GM06990 (cell line): ENCODE measurements around the gene SPATA9.
"Not testable (repeated sequence)": the region's sequence is repeated elsewhere in the genome, so short reads cannot be mapped to it uniquely, and the experiment has no call there.

ENCODE experiments used
- DNase-seq: peaks from one replicate; pipeline ENCODE4 v3.0.0-alpha.2; 2011; ENCODE audit not compliant: insufficient read length; ENCODE audit errors: extremely low read depth
- H3K27me3 ChIP-seq: replicated peaks from 2 replicates; pipeline ENCODE4 v1.6.0; 2011; ENCODE audit warnings: low read length; ENCODE audit not compliant: control insufficient read depth, insufficient read depth
- H3K36me3 ChIP-seq: 2 replicates; pipeline ENCODE4 v1.5.1; 2011; ENCODE audit warnings: low read length; ENCODE audit not compliant: control insufficient read depth, insufficient read depth
- H3K4me3 ChIP-seq: replicated peaks from 2 replicates; pipeline ENCODE4 v1.5.1; 2011; ENCODE audit warnings: low read depth, mild to moderate bottlenecking, control low read depth, low read length
- CTCF ChIP-seq: IDR thresholded peaks from 2 replicates; pipeline ENCODE4 v1.5.1; 2011; ENCODE audit warnings: low read length, control low read depth, mild to moderate bottlenecking, inconsistent platforms; ENCODE audit not compliant: insufficient read depth, poor library complexity, severe bottlenecking

Gene SPATA9

DNA sequence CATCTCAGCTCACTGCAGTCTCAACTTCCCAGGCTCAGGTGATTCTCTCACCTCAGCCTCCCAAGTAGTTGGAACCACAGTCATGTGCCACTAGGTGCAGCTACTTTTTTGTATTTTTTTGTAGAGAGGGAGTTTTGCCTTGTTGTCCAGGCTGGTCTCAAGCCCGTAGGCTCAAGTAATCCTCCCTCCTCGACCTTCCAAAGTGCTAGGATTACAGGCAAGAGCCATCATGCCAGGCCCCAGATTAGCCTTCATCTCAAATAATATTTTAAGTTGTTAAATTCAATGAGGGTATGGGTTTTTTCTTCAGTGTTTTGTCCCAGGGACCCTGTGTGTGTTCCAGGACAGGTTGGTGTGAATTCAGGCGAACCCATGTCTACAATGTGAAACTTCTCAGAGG is 48.7 kb downstream of the SPATA9 start:
- H3K36me3 ChIP-seq: no peaks in the 10 kb centered on the region
- TF ChIP-seq CTCF: no peak
- no peak overlapping the region for H3K4me3 ChIP-seq
- H3K27me3 ChIP-seq: no peaks in the 10 kb centered on the region
- no peak for DNase-seq

DNA sequence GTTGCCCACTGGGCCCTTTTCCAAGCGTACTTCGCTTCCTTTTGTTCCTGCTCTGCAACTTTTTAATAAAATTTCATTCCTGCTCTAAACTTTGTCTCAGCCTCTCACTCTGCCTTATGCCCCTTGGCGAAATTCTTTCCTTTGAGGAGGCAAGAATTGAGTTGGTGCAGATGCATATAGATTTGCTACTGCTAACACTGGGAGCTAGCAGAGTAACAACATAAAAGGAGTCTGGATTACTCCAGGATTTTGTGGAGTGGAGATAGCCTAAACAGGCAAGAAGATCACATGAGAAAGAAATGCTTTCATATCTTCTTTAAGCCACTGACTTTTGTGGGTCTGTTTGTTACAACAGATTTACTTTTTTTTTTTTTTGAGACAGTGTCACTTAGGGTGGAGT is 49.1 kb downstream of the SPATA9 start:
- Histone ChIP-seq H3K36me3 (no peaks in the 10 kb centered on the region), H3K4me3 (no peak overlapping the region), H3K27me3 (no peaks in the 10 kb centered on the region)
- DNase-seq: no peak
- TF ChIP-seq CTCF: no peak

DNA sequence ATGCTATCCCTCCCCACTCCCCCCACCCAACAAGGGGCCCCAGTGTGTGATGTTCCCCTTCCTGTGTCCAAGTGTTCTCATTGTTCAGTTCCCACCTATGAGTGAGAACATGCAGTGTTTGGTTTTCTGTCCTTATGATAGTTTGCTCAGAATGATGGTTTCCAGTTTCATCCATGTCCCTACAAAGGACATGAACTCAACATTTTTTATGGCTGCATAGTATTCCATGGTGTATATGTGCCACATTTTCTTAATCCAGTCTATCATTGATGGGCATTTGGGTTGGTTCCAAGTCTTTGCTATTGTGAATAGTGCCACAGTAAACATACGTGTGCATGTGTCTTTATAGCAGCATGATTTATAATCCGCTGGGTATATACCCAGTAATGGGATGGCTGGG is 49.8 kb downstream of the SPATA9 start:
- H3K36me3 ChIP-seq, DNase-seq, H3K27me3 ChIP-seq, H3K4me3 ChIP-seq: not testable (repeated sequence)

- TF ChIP-seq CTCF: no peak
- Histone ChIP-seq H3K4me3 (no peak overlapping the region), H3K27me3 (no peaks in the 10 kb centered on the region), H3K36me3 (no peaks in the 10 kb centered on the region)
- peak; percentile 48 for DNase-seq
Measured at GRCh38 chr5:95631991-95632675, 50.7 kb downstream of the SPATA9 start.

DNA sequence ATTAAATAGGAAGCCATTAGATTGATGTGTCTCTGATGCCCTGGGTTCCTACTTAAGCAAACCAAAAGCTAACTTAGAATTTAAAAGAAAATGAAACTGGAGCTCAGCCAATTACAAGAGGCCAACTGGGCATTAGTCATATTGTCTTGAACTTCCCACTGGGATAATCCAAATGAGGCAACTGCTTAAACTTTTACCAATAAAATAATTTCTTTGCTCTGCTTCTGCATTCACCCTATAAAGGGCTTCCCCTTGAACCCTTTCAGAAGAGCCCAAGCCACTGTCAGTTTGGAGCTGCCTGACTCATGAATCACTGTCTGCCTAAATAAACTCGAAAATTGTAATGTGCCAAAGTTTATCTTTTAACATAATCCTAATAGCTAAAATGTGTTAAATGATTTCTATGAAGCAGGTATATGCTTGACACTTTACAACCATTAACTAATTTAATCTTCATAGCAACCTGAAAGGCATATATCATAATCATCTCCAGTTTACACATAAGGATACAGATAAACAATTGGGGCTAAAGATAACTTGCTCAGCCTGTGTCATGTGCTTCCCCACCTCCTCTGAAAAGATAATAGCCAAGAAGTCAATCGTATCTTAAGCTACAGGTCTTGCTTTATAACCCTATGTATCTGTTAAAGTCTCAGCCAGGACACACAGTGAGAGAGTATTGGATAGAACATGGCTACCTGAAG is 51.4 kb downstream of the SPATA9 start:
- Histone ChIP-seq H3K4me3 (no peak overlapping the region), H3K27me3 (no peaks in the 10 kb centered on the region), H3K36me3 (no peaks in the 10 kb centered on the region)
- no peak for TF ChIP-seq CTCF
- no peak for DNase-seq

GRCh38 chr5:95630394-95630917 is 52.3 kb downstream of the SPATA9 start:
- Histone ChIP-seq H3K36me3 (no peaks in the 10 kb centered on the region), H3K4me3 (no peak overlapping the region), H3K27me3 (no peaks in the 10 kb centered on the region)
- no peak for TF ChIP-seq CTCF
- DNase-seq: no peak
